Heart left ventricle (tissue), 13 donors: ENCODE data around the gene GYPC.

Source experiments
- CTCF ChIP-seq, 12 donors: fragments of 200-600 bp; sonication (generic) in 4 of 12; IDR thresholded peaks; one replicate each; pipeline versions ENCODE4 v1.5.0 to v1.8.0; 2018 to 2022; ENCODE audit warnings: antibody characterized with exemption in 12 of 12, mild to moderate bottlenecking in 5 of 12
- POLR2A ChIP-seq, 2 donors: fragments of 450-650 bp; IDR thresholded peaks; one replicate each; pipeline ENCODE4 v1.6.1; 2017; ENCODE audit warnings: antibody characterized with exemption in 2 of 2, mild to moderate bottlenecking in 2 of 2, moderate library complexity in 2 of 2
- donor health status: ischemic (EF 13 %, LVEDD 7.1; RV severe dilation, severe dysfunction).
- donor health status: DM: no; HTN: yes; CAD: no.
- donor health status: DM: no; HTN: no; CAD: no.
- donor health status: ischemic (EF 25% LVEDD 6.9; RV normal size, moderate dysfunction).
- donor health status: ischemic (EF 25% LVEDD 5.7; RV mildly dilated, moderate dysfunction).
- donor health status: ischemic (EF 35%, LVEDD 5.7; RV mildly dilated, moderate dysfunction).
- donor health status: nonischemic (EF 11% LVEDD 7.7; RV severe dilation, severe dysfunction).
- donor health status: DM: yes; HTN: yes; CAD: no.
- donor health status: PGD.
- donor health status: ischemic (EF 29% LVEDD 5.4; RV normal size, mild dysfunction).
- donor health status: nonischemic (EF 23%, LVEDD 6.1; RV moderate dilation, normal function).

GRCh38 chr2:126736133-126736874 lies 80.3 kb downstream of the GYPC start:
- TF ChIP-seq CTCF (IDR thresholded peaks at IDR 0.05) (no peak), POLR2A (IDR thresholded peaks at IDR 0.05) (no peak)
